Ramos (cell line): ENCODE results near the gene CHMP1B.

Experiments
- in situ Hi-C: fragments of 300-500 bp; cut with MboI; formaldehyde crosslinking; loops from one replicate; pipeline ENCODE4 v1.14.3; 2022; ENCODE audit warnings: low sequenced_read_pairs; ENCODE audit not compliant: unreplicated experiment

Gene CHMP1B

GRCh38 chr18:11865071-11865470, 13.9 kb downstream of the CHMP1B start:
- in situ Hi-C loops: no loop called here

DNA sequence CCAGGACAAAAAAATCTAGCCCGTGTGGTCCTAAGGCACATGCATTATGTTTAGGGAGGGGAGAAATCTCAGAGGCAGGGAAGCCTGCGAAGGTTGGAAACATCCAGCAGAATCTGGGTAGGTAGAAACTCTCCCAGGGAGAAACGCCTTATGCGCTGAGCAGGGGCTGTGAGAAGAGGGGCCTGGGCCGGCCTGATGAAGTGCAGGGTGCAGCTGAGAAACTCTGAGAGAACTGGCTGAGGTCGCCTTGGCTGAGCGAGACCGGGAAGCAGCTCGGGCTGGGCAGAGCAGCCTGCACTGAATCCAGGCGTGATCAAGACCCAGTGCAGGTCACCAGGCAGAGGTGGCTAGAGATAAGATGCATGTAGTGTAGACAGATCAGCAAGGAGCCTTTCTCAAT, 15.1 kb downstream of the CHMP1B start:
- in situ Hi-C loops: no loop called here

DNA sequence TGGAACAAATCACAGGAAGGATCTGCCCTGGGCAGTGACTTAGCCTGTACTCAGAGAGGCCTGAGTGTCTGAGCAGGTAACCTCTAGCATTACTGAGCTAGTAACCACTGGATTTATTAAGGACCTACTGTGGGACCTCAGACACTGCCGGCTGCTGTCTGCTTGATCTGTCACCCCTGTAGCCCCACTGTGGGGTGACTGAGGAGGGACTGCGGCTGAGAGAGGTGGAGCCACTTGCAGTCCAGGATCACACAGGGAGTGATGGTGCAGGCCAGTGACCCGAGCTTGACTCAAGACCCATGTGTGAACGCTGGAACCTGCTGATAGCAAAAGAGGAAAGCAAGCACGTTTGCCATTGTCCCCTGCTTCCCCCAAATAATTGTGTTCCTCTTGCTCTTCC, 15.6 kb downstream of the CHMP1B start:
- in situ Hi-C loops: no loop called here

- in situ Hi-C loops: no loop called here
Measured at GRCh38 chr18:11868230-11868629, 17.0 kb downstream of the CHMP1B start.

- in situ Hi-C loops: no loop called here
Measured at GRCh38 chr18:11871501-11871900, 20.3 kb downstream of the CHMP1B start.

DNA sequence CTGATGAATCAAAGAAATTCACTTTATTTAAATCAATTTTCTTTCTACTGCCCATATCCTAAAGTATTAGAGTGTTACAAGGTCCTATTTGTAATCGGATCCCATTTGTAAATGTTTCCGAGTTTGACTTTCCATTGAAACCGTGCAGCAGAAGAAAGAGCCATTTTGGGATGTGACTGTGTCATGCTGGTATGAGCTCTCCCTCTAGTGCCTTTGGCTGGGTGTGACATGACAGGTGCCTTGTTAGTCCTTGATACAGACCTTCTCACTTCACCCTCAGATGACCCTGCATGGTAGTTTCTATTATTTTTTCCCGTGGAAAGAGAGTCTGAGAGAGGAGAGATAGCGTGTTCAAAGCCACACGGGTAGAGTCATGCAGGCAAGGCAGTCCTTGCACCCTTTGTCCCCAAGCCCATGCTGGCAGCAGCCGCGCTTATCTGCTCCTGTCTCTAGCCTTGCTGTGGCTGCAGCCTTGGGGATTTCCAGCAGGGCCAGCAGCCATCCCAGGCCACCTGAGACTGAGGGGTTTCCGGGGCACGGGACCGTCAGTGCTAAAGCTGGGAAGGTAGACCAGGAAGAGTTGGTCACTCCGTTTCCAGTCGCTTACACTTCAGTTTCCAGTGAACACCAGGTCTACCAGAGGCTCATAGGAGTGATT, 21.4 kb downstream of the CHMP1B start:
- in situ Hi-C loops: no loop called here

DNA sequence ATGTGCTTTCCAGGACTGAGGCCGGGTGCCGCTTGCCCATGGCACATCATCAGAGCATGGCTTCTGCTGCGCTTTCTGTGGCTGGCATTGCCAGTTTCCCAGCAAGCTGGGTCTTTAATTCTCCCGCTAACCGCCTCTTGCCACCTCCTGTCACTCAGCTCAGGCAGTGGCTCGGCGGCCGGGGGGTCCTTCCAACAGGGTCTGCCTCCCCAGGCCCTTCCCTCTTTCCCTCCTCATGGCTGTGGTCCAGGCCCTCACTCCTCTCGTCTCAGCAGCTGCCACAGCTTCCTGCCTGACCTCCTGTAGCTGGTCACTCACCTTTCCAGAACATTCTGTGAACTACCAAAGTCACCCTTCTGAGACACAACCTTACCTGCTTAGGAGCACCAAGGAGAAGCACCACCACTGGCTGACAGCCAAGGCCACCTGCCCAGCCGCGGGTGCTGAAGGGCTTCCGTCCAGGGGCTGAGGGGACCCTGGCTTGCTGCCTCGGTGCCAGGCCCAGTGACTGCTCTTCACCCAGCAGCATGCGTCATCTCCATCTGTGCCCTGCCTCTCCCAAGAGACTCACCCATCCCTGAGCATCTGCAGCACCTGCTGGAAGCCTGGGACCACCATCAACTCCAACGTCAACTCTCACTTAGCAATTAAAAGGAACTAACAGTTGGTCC, 22.6 kb downstream of the CHMP1B start:
- in situ Hi-C loops: no loop called here

GRCh38 chr18:11874676-11875075, 23.5 kb downstream of the CHMP1B start:
- in situ Hi-C loops: no loop called here

GRCh38 chr18:11877497-11878135, 26.4 kb downstream of the CHMP1B start:
- in situ Hi-C loops: no loop called here

- in situ Hi-C loops: no loop called here
Measured at GRCh38 chr18:11880586-11881304, 29.5 kb downstream of the CHMP1B start.

DNA sequence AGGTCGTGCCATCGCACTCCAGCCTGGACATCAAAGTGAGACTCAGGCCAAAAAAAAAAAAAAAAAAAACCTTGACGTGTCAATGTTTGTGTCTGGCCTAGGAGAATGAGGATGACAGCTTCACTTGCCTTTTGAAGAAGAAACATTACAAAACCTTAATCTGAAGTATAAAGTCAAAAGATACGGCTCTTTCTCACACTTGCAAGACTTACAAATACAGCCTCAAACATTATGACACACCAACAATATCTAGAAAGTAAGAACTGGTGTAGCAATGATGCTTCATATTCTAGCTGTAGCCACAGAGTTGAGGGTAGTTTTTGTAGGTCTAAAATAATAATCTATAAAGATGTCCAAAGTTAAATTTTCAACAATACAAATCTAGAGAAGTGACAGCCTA, 31.4 kb downstream of the CHMP1B start:
- in situ Hi-C loops: no loop called here

DNA sequence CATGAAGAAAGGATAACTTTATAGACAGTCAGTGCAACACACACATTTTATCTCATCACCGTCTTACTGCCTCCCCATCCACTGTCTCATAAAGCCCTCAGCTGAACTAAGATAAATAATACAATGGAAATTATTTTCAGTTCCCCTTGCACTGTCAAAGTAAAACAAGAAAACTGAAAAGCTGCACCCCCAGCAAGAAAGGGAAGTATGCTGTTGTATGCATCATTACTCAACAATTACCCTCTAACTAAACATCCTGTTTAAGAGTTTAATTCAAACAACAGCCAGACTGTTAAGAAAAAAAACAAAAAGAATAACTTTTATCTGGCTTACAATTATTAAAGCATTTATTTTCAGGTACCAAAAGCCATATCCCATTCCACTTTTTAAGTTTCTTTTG, 31.9 kb downstream of the CHMP1B start:
- in situ Hi-C loops: no loop called here

DNA sequence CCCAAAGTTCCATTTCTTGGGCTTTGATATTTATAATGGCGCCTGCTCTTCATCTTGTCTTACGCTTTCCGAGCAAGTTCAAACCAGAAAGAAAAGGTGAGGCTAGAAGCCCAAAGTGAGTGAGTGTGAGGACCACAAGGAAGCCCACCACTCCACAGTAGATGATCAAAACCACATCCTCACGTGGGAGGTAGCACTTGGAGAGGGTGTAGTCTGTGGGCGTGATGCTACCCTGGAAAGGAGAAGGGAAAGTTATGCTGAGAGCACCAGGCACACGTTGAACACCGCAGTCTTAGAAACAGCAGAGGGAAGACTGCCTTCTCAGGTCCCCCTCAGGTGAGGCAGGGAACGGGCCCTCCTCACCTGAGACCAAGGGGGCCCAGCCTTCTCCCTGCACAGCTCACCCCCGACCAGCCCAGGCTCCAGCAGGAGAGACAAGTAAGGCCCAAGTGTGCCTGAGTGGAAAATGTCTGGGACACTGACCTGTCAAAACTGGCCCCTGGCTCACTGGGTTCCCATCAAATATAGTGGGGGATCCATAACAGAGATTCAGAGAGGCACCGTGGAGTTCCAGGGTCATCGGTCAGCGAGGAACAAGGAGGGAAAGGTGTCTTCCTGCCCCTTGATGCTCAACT, 33.3 kb downstream of the CHMP1B start:
- in situ Hi-C loops: no loop called here

GRCh38 chr18:11885278-11885947, 34.2 kb downstream of the CHMP1B start:
- in situ Hi-C loops: no loop called here

- in situ Hi-C loops: no loop called here
Measured at GRCh38 chr18:11886577-11887110, 35.4 kb downstream of the CHMP1B start.

DNA sequence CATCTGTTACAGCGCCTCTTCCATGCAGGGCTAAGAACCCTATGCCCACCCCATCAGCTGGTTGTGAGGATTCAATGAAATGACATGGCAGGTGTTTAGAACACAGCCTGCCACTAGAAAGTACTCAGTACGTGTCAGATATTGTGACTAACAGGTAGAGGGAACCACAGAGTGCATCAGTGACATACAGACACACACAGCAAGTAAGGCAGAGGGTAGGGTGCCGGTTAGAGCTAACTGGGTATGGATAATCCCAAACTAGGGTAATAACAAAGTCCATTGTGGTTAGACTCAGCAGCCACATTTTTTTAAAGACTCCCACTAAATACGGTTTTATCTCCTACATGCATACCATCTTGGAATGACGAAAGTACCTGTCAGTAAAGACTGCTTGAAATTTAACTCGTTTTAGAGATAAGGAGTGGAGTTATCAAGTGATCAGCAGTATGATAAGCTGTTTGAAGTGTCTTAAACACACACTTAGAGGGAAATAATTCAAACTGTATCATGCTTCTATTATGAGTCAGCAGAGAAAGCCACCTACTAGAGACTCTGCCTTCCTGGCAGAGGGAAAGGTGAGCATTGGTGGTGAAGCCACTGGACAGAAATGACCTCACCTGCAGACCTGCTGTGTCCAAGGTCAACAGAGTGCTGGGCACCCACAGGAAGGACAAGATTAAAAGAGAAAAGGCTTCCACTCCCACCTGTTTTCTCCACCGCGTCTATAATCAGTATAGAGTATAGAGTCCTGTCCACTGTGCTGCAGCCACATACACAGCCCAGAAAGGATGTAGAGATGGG, 36.3 kb downstream of the CHMP1B start:
- in situ Hi-C loops: no loop called here

GRCh38 chr18:11888726-11889125, 37.5 kb downstream of the CHMP1B start:
- in situ Hi-C loops: no loop called here

- in situ Hi-C loops: no loop called here
Measured at GRCh38 chr18:11889284-11889683, 38.1 kb downstream of the CHMP1B start.

GRCh38 chr18:11891737-11892136, 40.5 kb downstream of the CHMP1B start:
- in situ Hi-C loops: no loop called here
